IMR-90 (cell line): ENCODE data around the gene TTC39A.

Source experiments
- CHD1 ChIP-seq: IDR thresholded peaks from 2 replicates; pipeline ENCODE4 v1.6.1; 2012; ENCODE audit warnings: low read depth, low read length, improper control_type of control experiment
- CTCF ChIP-seq: conservative IDR thresholded peaks from 2 replicates; pipeline ENCODE4 v1.5.1; 2012; ENCODE audit warnings: mild to moderate bottlenecking, low read depth, low read length, improper control_type of control experiment
- MAFK ChIP-seq: IDR thresholded peaks from 2 replicates; pipeline ENCODE4 v1.6.1; 2012; ENCODE audit warnings: low read depth, low read length, improper control_type of control experiment
- MAZ ChIP-seq: IDR thresholded peaks from 2 replicates; pipeline ENCODE4 v1.6.1; 2012; ENCODE audit warnings: low read depth, mild to moderate bottlenecking, low read length, improper control_type of control experiment, moderate library complexity, borderline replicate concordance
- NFE2L2 ChIP-seq: fragments of 150-350 bp; IDR thresholded peaks from 2 replicates; pipeline ENCODE4 v1.6.1; 2016; ENCODE audit warnings: low read depth, mild to moderate bottlenecking, low read length
- POLR2A ChIP-seq: IDR thresholded peaks from 2 replicates; pipeline ENCODE4 v1.6.1; 2012; ENCODE audit warnings: mild to moderate bottlenecking, low read depth, low read length
- RFX5 ChIP-seq: IDR thresholded peaks from 2 replicates; pipeline ENCODE4 v1.8.0; 2012; ENCODE audit warnings: low read depth, mild to moderate bottlenecking, low read length, moderate library complexity
- SMC3 ChIP-seq: fragments of 150-350 bp; IDR thresholded peaks from 2 replicates; pipeline ENCODE4 v1.6.1; 2016; ENCODE audit warnings: low read depth, mild to moderate bottlenecking, antibody characterized with exemption, low read length, moderate library complexity
- USF2 ChIP-seq: fragments of 150-350 bp; IDR thresholded peaks from 2 replicates; pipeline ENCODE4 v1.6.1; 2017; ENCODE audit warnings: mild to moderate bottlenecking, antibody characterized with exemption, low read length, low read depth

DNA sequence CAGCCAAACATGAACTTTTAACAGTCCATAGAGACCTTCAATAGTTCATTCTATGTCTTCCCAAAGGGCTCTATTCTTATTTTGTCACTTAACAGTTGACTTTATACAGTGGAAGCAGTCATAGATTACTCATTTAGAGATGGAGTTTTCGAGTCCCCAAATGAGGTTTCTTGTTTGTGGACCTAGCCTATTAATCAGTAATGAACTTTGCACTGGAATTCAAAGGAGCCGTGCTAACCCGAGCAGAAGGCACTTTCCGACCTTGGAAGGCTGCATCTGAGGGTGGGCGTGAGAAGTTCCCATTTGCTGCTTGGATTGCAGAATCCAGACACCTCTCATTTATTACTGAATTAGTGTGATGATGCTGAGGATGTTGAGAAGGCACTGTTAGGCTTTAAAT is 46.4 kb downstream of the TTC39A start:
- TF ChIP-seq RFX5 = no peak
- TF ChIP-seq CTCF = no peak
- no peak for TF ChIP-seq POLR2A
- TF ChIP-seq MAFK = no peak
- no peak for TF ChIP-seq NFE2L2
- TF ChIP-seq CHD1 = no peak
- TF ChIP-seq SMC3 = no peak
- TF ChIP-seq MAZ = no peak
- no peak for TF ChIP-seq USF2
